CMK (cell line): Measurements from ENCODE around the gene KIAA1549.

Experiments used
- DNase-seq: peaks from one replicate; pipeline ENCODE4 v3.0.0-alpha.2; 2010; ENCODE audit warnings: low read depth

Gene KIAA1549

DNA sequence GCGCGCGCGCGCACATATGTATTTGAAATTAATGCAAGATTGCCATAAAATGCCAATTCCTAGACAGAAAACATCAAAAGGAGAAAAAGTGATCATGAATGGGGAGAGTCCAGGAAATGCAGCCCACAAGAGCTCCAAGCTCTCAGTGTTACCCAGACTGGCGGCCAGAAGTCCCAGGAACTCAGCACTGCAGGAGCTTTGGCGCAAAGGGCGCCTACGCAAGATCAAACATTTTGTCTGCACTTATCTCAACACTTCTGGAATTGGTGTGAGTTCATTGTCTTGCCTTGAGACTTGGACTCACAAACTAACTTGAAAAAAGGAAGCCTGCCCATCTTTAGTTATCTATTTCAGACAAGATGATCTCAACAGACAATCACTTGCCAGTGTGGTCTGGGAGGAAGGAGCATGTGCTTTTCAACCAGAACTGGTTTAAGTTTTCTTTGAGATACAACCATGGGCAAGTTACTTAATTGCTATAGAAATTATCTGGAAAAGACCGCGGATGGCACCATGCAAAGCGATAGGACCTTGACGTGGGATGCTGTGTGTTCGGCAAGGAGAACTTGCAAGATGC, 77.2 kb downstream of the KIAA1549 start:
- DNase-seq = no peak

GRCh38 chr7:138903186-138903820, 77.9 kb downstream of the KIAA1549 start:
- no peak for DNase-seq

DNA sequence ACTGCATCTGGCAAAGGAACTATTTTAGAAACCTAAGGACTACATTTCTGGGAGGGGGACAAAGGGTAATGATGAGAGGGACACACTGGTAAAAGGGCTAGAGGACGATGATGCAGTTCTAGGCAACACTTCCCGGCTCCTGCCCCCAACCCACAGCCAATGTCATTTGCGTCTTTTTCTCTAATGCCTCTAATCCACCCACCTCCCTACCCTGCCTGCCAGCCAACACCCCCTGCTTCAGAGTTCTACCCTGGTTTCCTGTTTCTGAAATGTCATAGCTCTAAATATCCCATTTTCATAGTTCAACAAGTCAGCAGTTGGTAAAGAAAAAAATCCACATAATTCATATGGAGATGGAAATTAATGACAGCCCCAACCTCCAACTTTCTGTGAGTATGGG, 79.0 kb downstream of the KIAA1549 start:
- DNase-seq = no peak

DNA sequence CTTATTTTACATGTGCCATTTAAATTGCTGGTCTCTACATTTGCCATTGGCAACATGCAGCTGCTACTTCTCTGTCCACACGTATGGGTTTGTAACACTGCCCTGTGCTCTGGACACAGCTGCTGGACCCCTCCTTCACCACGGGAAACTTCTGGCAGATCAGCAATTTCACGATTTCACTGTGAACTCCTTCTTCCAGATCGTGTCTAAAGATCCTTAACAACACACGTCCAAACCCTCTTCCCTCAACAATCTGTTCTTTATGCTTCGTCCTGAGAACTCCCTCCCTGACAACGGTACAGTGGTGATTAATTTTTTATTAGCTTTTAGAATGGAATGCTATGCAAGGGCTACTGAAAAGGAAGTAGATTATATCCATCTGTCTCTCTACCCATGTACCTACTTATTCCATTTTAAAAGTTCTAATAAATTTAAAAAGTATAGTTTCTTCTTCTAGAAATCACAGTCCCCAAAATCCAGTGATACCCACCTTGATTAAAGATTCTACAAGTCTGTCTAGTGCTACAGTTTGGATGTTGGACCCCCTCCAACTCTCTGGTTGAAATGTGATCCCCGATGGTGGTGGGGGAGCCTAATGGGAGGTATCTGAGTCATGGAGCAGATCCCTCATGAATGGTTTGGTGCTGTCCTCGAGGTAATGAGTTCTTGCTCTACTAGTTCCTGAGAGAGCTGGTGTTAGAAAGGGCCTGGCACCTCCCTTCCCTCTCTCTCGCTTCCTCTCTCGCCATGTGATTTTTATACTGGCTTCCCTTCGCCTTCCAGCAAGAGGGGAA, 81.0 kb downstream of the KIAA1549 start:
- no peak for DNase-seq

- no peak for DNase-seq
Observed at GRCh38 chr7:138898802-138899201, 82.4 kb downstream of the KIAA1549 start.

DNA sequence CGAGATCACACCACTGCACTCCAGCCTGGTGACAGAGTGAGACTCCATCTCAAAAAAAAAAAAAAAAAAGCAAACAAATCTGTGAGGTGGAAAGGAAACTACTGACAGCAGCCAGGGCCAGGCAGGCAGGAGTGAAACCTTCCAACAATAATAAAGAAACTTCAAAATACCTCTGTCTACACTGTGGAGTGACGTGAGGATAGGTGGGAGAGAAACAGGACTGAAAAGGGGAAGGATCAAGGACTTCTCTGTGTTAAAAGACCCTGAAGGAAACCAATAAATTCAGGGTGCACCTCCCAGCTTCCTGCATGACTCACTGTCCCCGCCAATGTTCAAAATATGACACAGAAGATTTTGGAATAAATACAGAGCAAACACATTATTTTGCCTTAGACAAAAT, 82.9 kb downstream of the KIAA1549 start:
- DNase-seq = no peak

- no peak for DNase-seq
Observed at GRCh38 chr7:138895679-138896078, 85.5 kb downstream of the KIAA1549 start.

DNA sequence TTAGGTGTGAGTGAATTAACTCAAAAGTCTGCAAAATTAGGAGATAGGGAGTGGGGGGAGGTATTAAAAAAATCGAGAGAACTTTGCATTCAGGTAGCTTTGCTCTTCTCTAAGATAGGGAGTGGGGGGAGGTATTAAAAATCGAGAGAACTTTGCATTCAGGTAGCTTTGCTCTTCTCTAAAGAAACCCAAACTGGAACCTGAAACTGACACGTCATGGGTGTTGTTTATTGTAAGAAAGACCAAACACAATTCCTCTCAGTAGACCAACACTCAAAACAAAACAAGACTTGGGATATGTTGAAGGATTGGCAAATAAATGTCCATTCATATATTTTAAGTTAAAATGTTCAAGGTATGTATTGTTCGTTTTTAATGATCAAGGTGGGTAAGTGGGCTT, 87.9 kb downstream of the KIAA1549 start:
- DNase-seq = no peak

- DNase-seq = no peak
Observed at GRCh38 chr7:138892812-138893211, 88.4 kb downstream of the KIAA1549 start.

DNA sequence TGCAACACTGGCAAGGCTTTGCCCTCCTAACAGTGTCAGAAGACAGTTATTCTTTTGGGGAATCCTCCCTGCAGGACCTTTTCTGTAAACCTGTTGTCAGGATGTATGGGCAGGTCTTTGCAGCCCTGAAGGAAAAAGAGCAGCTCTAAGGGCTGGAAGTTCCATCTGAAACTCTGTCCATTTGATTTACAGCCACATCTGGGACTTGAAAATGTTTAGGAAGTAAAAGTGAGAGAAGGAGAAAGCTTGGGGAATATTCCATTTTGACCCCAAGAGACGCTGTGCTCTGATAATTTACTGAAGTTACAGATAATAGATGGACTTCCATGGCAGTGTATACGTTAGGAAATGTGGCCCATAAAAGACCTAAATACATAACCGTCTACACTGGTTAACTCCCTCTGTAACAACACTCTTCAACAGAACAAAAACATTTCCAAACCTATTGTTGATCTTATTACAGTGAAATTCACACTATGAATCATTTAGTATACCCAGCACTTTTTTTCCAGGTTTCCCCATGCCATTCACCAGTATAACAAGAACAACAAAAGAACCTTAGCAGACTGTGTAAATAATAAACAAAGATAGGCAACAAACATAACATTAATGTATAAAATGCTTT, 89.1 kb downstream of the KIAA1549 start:
- no peak for DNase-seq

- DNase-seq = no peak
Observed at GRCh38 chr7:138891446-138891810, 89.8 kb downstream of the KIAA1549 start.

- no peak for DNase-seq
Observed at GRCh38 chr7:138890499-138891445, 90.4 kb downstream of the KIAA1549 start.

DNA sequence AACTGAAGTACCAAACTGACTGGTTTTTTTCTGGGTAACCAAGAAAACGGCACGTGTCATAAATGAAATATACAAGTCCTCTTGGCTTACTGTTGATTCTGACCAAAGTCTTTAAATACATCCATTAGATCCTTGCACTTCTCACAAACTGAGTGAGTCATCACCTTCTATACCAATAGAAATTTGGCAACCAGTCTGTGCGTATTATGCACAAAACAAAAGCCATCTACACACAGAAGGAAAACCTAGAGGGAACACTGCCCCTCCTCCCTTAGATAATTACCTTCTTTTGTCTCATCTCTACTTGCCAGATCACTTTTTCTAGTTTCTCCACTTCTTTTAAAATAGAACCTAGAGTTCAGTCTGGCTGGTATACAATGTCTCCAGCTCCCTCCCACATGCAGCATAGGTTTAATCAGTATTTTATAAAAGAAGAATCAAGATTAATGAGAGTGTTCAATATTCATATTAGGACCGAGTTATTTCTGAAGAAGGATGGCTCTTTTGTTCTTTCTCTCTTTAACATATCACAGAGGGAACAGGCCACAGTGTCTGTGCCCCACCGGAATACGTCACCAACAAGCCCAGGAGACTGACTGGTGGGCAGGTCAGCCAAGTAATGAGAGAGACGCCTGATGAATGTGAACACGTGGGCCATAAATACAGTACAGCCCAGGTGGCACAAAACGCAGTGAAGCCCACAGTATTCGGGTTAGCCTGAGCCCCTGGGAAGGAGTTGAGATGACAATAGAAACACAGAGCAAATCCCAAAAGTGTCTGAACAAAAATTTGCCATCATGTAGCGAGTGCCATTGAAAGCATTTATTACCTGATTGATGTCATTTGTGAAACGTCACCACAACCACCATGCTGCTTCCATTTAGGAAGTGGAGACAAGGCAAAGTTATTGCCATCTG, 91.3 kb downstream of the KIAA1549 start:
- no peak for DNase-seq

GRCh38 chr7:138887872-138888656, 93.1 kb downstream of the KIAA1549 start:
- no peak for DNase-seq

GRCh38 chr7:138887085-138887710, 94.0 kb downstream of the KIAA1549 start:
- no peak for DNase-seq

GRCh38 chr7:138886501-138886917, 94.7 kb downstream of the KIAA1549 start:
- DNase-seq = peak; percentile 7

DNA sequence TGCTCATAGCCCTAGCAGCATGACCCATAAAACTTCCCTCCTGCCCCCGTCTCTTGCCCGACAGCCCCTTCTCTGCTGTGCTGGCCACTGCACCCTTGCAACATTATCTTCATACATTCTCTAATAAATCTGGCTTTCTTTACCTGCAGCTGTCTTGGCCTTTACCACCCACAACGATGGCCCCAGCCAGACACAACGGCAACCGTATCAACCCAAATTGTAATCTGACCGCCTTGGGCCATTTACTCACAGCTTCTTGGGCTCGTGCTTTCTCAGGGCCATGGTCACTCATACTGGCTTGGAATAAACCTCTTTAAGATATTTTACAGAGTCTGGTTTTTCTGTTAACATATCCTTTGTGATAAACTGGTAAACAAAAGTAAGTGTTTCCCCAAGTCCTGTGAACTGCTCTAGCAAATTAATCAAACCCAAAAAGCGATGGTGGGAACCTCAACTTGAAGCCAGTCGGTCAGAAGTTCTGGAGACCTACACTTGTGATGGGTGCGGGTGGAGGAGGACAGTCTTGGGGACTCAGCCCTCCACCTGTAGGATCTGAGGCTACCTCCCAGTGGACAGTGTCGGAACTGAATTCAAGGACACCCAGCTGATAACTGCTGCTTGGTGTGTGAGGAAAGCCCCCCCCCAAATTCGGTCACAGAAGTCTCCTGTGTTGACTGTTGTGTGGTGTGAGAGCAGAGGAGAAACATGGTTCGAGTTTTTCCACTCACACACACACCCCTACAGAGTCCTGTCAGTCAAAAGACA, 95.6 kb downstream of the KIAA1549 start:
- DNase-seq = no peak

DNA sequence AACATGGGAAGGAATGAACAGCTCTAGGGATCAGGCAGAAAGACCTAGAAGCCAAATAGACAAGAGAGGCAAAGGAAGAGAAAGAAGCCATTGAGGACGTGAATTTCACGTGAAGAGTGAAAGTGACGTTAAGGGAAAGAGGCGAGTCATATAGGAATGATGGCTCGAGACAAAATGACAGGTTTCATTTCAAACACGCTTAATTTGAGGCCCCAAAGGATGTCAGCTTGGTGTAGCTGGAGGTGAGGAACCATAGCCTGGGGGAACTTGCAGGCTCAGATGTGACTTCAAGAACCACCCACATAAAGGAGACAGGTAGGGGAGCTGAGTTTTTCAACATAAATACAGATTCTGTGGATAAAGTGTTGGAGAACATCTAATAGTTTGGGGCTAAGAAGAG, 98.9 kb downstream of the KIAA1549 start:
- no peak for DNase-seq
